Panc1 (cell line): Measurements from ENCODE around the gene OSBPL9. TPM values are rescaled to one million over a fixed set of nuclear protein-coding genes. Genes with fewer than 3 reads are reported as not detected.

Experiments
- ATAC-seq: fragments of 200-7000 bp; cut with Tn5 transposase; 2 replicates; pipeline ENCODE4 v1.9.1; 2020; ENCODE audit warnings: mild to moderate bottlenecking, moderate library complexity
- BruUV-seq: library from RNA; stranded (reverse); fragments of 400-500 nt; replicated peaks from 2 replicates; lab custom pipeline; 2021; lab: Mats Ljungman, UMichigan
- CTCF ChIA-PET: fragments of 300-600 bp; sonication (Branson Sonifier 250); formaldehyde crosslinking; loops from one replicate; lab custom pipeline; 2022; ENCODE audit warnings: antibody characterized with exemption; lab: Charles Lee
- POLR2A ChIA-PET: fragments of 300-600 bp; sonication (Branson Sonifier 250); formaldehyde crosslinking; loops from one replicate; lab custom pipeline; 2022; ENCODE audit warnings: antibody characterized with exemption; lab: Charles Lee
- DNase-seq: peaks from one replicate; pipeline ENCODE4 v3.0.0-alpha.2; 2010; ENCODE audit warnings: low read depth, low spot score
- H3K27ac ChIP-seq: 2 replicates; pipeline ENCODE4 v1.5.1; 2011; ENCODE audit warnings: mild to moderate bottlenecking, low read length, inconsistent platforms
- H3K27me3 ChIP-seq: fragments of 200-500 bp; sonication (Bioruptor generic); 2 replicates; pipeline ENCODE4 v1.6.0; 2014; ENCODE audit warnings: low read length, inconsistent platforms; ENCODE audit not compliant: control insufficient read depth, insufficient read depth
- H3K36me3 ChIP-seq: fragments of 200-500 bp; sonication (Bioruptor generic); 2 replicates; pipeline ENCODE4 v1.5.1; 2014; ENCODE audit warnings: inconsistent platforms, mild to moderate bottlenecking, low read length, moderate library complexity; ENCODE audit not compliant: control insufficient read depth, insufficient read depth
- H3K4me1 ChIP-seq: 2 replicates; pipeline ENCODE4 v1.5.1; 2011; ENCODE audit warnings: inconsistent platforms, mild to moderate bottlenecking, low read length, moderate library complexity; ENCODE audit not compliant: control insufficient read depth, insufficient read depth
- H3K4me3 ChIP-seq, 2 experiments: 2 replicates each; pipeline ENCODE4 v1.5.1; 2011 to 2012; ENCODE audit warnings: low read depth in 2 of 2, low read length in 2 of 2, mild to moderate bottlenecking in 2 of 2, inconsistent platforms in 1 of 2, moderate library complexity in 1 of 2
- H3K9me3 ChIP-seq: fragments of 200-500 bp; sonication (Bioruptor generic); 2 replicates; pipeline ENCODE4 v1.5.1; 2014; ENCODE audit warnings: low read depth, mild to moderate bottlenecking, inconsistent platforms, low read length, moderate library complexity; ENCODE audit not compliant: control insufficient read depth, insufficient read depth
- CTCF ChIP-seq: fragments of 450-650 bp; IDR thresholded peaks from 2 replicates; pipeline ENCODE4 v1.5.1; 2017; ENCODE audit warnings: mild to moderate bottlenecking
- POLR2AphosphoS5 ChIP-seq: IDR thresholded peaks from 2 replicates; pipeline ENCODE4 v1.6.1; 2012; ENCODE audit warnings: mild to moderate bottlenecking, low read depth, low read length, moderate library complexity
- REST ChIP-seq, 2 experiments: IDR thresholded peaks; 2 replicates each; pipeline ENCODE4 v1.6.1; 2011 to 2012; ENCODE audit warnings: low read depth in 2 of 2, control low read depth in 1 of 2, low read length in 1 of 2, mild to moderate bottlenecking in 1 of 2, moderate library complexity in 1 of 2; ENCODE audit not compliant: insufficient read depth in 1 of 2
- SIN3A ChIP-seq: IDR thresholded peaks from 2 replicates; pipeline ENCODE4 v1.6.1; 2012; ENCODE audit warnings: low read depth, mild to moderate bottlenecking, low read length, moderate library complexity, borderline replicate concordance; ENCODE audit not compliant: insufficient read depth
- TCF7L2 ChIP-seq: IDR thresholded peaks from 2 replicates; pipeline ENCODE4 v1.6.1; 2011; ENCODE audit warnings: mild to moderate bottlenecking, low read depth, low read length, inconsistent platforms
- in situ Hi-C: cut with HindIII; loops from 2 replicates; pipeline ENCODE4 v1.10.0; 2016; ENCODE audit warnings: low sequenced_read_pairs, low pct_unique_long_range_greater_than_20kb
- intact Hi-C: fragments of 100-400 bp; cut with micrococcal nuclease; formaldehyde crosslinking; loops from one replicate; pipeline ENCODE4 v1.10.0; 2022; ENCODE audit not compliant: unreplicated experiment
- total RNA-seq: library from RNA; stranded (reverse); gene quantifications from one replicate; pipeline ENCODE4 v1.2.1, GENCODE V29; 2021; ENCODE audit not compliant: unreplicated experiment

OSBPL9 gene
- total RNA-seq, 1 experiment from 2014 or later: 85.5 TPM

- ChIA-PET POLR2A (no interaction called here), CTCF (no interaction called here)
- no peaks in the 10 kb centered on the region for H3K27me3 ChIP-seq
- no peaks in the 10 kb centered on the region for H3K9me3 ChIP-seq
- peak; percentile 56 for ATAC-seq
- intact Hi-C loops (no loop called here), in situ Hi-C loops (no loop called here)
- H3K27ac ChIP-seq: no peak overlapping the region
- H3K4me3 ChIP-seq: no peak overlapping the region
- no TSS peak for BruUV-seq
- no peak for TF ChIP-seq SIN3A
- TF ChIP-seq TCF7L2: no peak
- no peak for TF ChIP-seq REST (IDR thresholded peaks at IDR 0.05; ENCODE audit: insufficient read depth in 1 of 2, low read depth in 2 of 2, low read length in 1 of 2)
- no peak for TF ChIP-seq CTCF
- TF ChIP-seq POLR2AphosphoS5: no peak
- peaks cover 11% of the 10 kb centered on the region for H3K4me1 ChIP-seq
- DNase-seq: no peak
- H3K36me3 ChIP-seq: no peaks in the 10 kb centered on the region
Observed at GRCh38 chr1:51660580-51660979, 43.7 kb downstream of the OSBPL9 start.

- CTCF ChIA-PET: no interaction called here
- BruUV-seq: no TSS peak
- ATAC-seq (peak; percentile 78), DNase-seq (peak; percentile 35)
- no peak for TF ChIP-seq TCF7L2
- TF ChIP-seq POLR2AphosphoS5: no peak
- no peak for TF ChIP-seq CTCF
- no peak for TF ChIP-seq REST (IDR thresholded peaks at IDR 0.05; ENCODE audit: insufficient read depth in 1 of 2, low read depth in 2 of 2, low read length in 1 of 2)
- TF ChIP-seq SIN3A: no peak
- 0 out of 2 replicates have a peak overlapping the region, but pooled peaks have one; percentile 32 for H3K27ac ChIP-seq
- H3K4me1 ChIP-seq: peaks cover 11% of the 10 kb centered on the region
- H3K9me3 ChIP-seq: no peaks in the 10 kb centered on the region
- H3K27me3 ChIP-seq: no peaks in the 10 kb centered on the region
- H3K4me3 ChIP-seq: no peak overlapping the region
- in situ Hi-C loops: no loop called here
- POLR2A ChIA-PET: no interaction called here
- intact Hi-C loops: no loop called here
- no peaks in the 10 kb centered on the region for H3K36me3 ChIP-seq
Observed at GRCh38 chr1:51661081-51661518, 44.2 kb downstream of the OSBPL9 start.
